Panc1 (cell line): ENCODE results near the gene WT1. TPM values are rescaled to one million over a fixed set of nuclear protein-coding genes. Genes with fewer than 3 reads are reported as not detected.

Experiments
- ATAC-seq: fragments of 200-7000 bp; cut with Tn5 transposase; 2 replicates; pipeline ENCODE4 v1.9.1; 2020; ENCODE audit warnings: mild to moderate bottlenecking, moderate library complexity
- BruUV-seq: library from RNA; stranded (reverse); fragments of 400-500 nt; replicated peaks from 2 replicates; lab custom pipeline; 2021; lab: Mats Ljungman, UMichigan
- CTCF ChIA-PET: fragments of 300-600 bp; sonication (Branson Sonifier 250); formaldehyde crosslinking; loops from one replicate; lab custom pipeline; 2022; ENCODE audit warnings: antibody characterized with exemption; lab: Charles Lee
- POLR2A ChIA-PET: fragments of 300-600 bp; sonication (Branson Sonifier 250); formaldehyde crosslinking; loops from one replicate; lab custom pipeline; 2022; ENCODE audit warnings: antibody characterized with exemption; lab: Charles Lee
- DNase-seq: peaks from one replicate; pipeline ENCODE4 v3.0.0-alpha.2; 2010; ENCODE audit warnings: low read depth, low spot score
- H3K27ac ChIP-seq: 2 replicates; pipeline ENCODE4 v1.5.1; 2011; ENCODE audit warnings: mild to moderate bottlenecking, low read length, inconsistent platforms
- H3K27me3 ChIP-seq: fragments of 200-500 bp; sonication (Bioruptor generic); 2 replicates; pipeline ENCODE4 v1.6.0; 2014; ENCODE audit warnings: low read length, inconsistent platforms; ENCODE audit not compliant: control insufficient read depth, insufficient read depth
- H3K36me3 ChIP-seq: fragments of 200-500 bp; sonication (Bioruptor generic); 2 replicates; pipeline ENCODE4 v1.5.1; 2014; ENCODE audit warnings: inconsistent platforms, mild to moderate bottlenecking, low read length, moderate library complexity; ENCODE audit not compliant: control insufficient read depth, insufficient read depth
- H3K4me1 ChIP-seq: 2 replicates; pipeline ENCODE4 v1.5.1; 2011; ENCODE audit warnings: inconsistent platforms, mild to moderate bottlenecking, low read length, moderate library complexity; ENCODE audit not compliant: control insufficient read depth, insufficient read depth
- H3K4me3 ChIP-seq, 2 experiments: 2 replicates each; pipeline ENCODE4 v1.5.1; 2011 to 2012; ENCODE audit warnings: low read depth in 2 of 2, low read length in 2 of 2, mild to moderate bottlenecking in 2 of 2, inconsistent platforms in 1 of 2, moderate library complexity in 1 of 2
- H3K9me3 ChIP-seq: fragments of 200-500 bp; sonication (Bioruptor generic); 2 replicates; pipeline ENCODE4 v1.5.1; 2014; ENCODE audit warnings: low read depth, mild to moderate bottlenecking, inconsistent platforms, low read length, moderate library complexity; ENCODE audit not compliant: control insufficient read depth, insufficient read depth
- POLR2AphosphoS5 ChIP-seq: IDR thresholded peaks from 2 replicates; pipeline ENCODE4 v1.6.1; 2012; ENCODE audit warnings: mild to moderate bottlenecking, low read depth, low read length, moderate library complexity
- SIN3A ChIP-seq: IDR thresholded peaks from 2 replicates; pipeline ENCODE4 v1.6.1; 2012; ENCODE audit warnings: low read depth, mild to moderate bottlenecking, low read length, moderate library complexity, borderline replicate concordance; ENCODE audit not compliant: insufficient read depth
- TCF7L2 ChIP-seq: IDR thresholded peaks from 2 replicates; pipeline ENCODE4 v1.6.1; 2011; ENCODE audit warnings: mild to moderate bottlenecking, low read depth, low read length, inconsistent platforms
- in situ Hi-C: cut with HindIII; loops from 2 replicates; pipeline ENCODE4 v1.10.0; 2016; ENCODE audit warnings: low sequenced_read_pairs, low pct_unique_long_range_greater_than_20kb
- intact Hi-C: fragments of 100-400 bp; cut with micrococcal nuclease; formaldehyde crosslinking; loops from one replicate; pipeline ENCODE4 v1.10.0; 2022; ENCODE audit not compliant: unreplicated experiment
- total RNA-seq: library from RNA; stranded (reverse); gene quantifications from one replicate; pipeline ENCODE4 v1.2.1, GENCODE V29; 2021; ENCODE audit not compliant: unreplicated experiment
- TF ChIP-seq, protein P1 (sequence below): fragments of 450-650 bp; IDR thresholded peaks from 2 replicates; pipeline ENCODE4 v1.5.1; 2017; ENCODE audit warnings: mild to moderate bottlenecking
- TF ChIP-seq, protein P2 (sequence below), 2 experiments: IDR thresholded peaks; 2 replicates each; pipeline ENCODE4 v1.6.1; 2011 to 2012; ENCODE audit warnings: low read depth in 2 of 2, control low read depth in 1 of 2, low read length in 1 of 2, mild to moderate bottlenecking in 1 of 2, moderate library complexity in 1 of 2; ENCODE audit not compliant: insufficient read depth in 1 of 2

The WT1 gene
- total RNA-seq, 1 experiment from 2014 or later: 15.9 TPM

DNA sequence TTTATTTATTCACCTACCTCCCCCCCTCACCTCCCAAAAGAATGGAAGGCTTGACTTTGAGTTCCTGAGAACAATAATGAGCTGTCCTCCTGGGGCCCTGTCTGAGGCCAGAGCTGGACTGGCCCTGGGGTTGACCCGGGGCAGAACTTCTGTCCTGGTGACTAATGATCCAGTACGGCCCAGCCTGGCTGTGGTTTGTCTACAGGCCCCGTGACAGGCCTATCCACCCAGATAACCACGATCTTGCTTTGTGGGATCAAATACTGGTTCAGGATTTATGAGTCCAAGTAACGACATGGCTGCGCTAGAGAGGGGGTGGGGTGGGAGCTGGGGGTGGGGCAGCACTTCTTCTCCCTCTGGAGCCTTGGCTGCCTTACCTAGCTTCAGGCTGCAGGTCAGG, 81.5 kb downstream of the WT1 start:
- no peaks in the 10 kb centered on the region for H3K9me3 ChIP-seq
- no peak overlapping the region for H3K4me3 ChIP-seq
- CTCF ChIA-PET: no interaction called here
- BruUV-seq: no TSS peak
- H3K27me3 ChIP-seq: peaks cover 2% of the 10 kb centered on the region; the same call in 1 of the 2 replicates
- TF ChIP-seq TCF7L2: no peak
- TF ChIP-seq, protein P1, sequence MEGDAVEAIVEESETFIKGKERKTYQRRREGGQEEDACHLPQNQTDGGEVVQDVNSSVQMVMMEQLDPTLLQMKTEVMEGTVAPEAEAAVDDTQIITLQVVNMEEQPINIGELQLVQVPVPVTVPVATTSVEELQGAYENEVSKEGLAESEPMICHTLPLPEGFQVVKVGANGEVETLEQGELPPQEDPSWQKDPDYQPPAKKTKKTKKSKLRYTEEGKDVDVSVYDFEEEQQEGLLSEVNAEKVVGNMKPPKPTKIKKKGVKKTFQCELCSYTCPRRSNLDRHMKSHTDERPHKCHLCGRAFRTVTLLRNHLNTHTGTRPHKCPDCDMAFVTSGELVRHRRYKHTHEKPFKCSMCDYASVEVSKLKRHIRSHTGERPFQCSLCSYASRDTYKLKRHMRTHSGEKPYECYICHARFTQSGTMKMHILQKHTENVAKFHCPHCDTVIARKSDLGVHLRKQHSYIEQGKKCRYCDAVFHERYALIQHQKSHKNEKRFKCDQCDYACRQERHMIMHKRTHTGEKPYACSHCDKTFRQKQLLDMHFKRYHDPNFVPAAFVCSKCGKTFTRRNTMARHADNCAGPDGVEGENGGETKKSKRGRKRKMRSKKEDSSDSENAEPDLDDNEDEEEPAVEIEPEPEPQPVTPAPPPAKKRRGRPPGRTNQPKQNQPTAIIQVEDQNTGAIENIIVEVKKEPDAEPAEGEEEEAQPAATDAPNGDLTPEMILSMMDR: no peak
- TF ChIP-seq, protein P2, sequence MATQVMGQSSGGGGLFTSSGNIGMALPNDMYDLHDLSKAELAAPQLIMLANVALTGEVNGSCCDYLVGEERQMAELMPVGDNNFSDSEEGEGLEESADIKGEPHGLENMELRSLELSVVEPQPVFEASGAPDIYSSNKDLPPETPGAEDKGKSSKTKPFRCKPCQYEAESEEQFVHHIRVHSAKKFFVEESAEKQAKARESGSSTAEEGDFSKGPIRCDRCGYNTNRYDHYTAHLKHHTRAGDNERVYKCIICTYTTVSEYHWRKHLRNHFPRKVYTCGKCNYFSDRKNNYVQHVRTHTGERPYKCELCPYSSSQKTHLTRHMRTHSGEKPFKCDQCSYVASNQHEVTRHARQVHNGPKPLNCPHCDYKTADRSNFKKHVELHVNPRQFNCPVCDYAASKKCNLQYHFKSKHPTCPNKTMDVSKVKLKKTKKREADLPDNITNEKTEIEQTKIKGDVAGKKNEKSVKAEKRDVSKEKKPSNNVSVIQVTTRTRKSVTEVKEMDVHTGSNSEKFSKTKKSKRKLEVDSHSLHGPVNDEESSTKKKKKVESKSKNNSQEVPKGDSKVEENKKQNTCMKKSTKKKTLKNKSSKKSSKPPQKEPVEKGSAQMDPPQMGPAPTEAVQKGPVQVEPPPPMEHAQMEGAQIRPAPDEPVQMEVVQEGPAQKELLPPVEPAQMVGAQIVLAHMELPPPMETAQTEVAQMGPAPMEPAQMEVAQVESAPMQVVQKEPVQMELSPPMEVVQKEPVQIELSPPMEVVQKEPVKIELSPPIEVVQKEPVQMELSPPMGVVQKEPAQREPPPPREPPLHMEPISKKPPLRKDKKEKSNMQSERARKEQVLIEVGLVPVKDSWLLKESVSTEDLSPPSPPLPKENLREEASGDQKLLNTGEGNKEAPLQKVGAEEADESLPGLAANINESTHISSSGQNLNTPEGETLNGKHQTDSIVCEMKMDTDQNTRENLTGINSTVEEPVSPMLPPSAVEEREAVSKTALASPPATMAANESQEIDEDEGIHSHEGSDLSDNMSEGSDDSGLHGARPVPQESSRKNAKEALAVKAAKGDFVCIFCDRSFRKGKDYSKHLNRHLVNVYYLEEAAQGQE (IDR thresholded peaks at IDR 0.05; ENCODE audit: insufficient read depth in 1 of 2, low read depth in 2 of 2, low read length in 1 of 2): no peak
- H3K4me1 ChIP-seq: no peaks in the 10 kb centered on the region
- DNase-seq (no peak), ATAC-seq (no peak)
- intact Hi-C loops (no loop called here), in situ Hi-C loops (no loop called here)
- no peaks in the 10 kb centered on the region for H3K36me3 ChIP-seq
- POLR2A ChIA-PET: no interaction called here
- no peak overlapping the region for H3K27ac ChIP-seq

DNA sequence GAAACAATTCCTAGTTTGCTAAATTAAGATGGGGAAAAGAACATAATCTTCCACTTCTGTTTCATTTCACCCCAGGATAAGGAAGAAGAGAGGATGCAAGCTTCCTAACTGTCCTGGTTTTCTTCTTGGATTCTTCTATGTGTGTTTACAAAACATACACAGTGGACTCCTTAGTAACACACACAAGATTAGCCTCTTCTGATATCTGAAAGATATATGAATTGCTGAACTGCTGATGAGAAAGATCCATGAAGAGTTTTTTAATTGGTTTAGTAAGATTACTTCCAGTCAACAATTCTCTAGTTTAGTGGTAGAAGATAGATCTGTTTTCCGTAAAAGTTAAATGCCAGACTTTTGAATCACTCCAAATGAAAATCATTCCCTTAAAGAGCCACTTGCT, 86.8 kb downstream of the WT1 start:
- ATAC-seq (no peak), DNase-seq (no peak)
- Histone ChIP-seq H3K9me3 (no peaks in the 10 kb centered on the region), H3K27ac (no peak overlapping the region), H3K4me1 (no peaks in the 10 kb centered on the region), H3K27me3 (0 out of 2 replicates have a peak, but pooled peaks cover 2% of the 10 kb centered on the region), H3K4me3 (no peak overlapping the region), H3K36me3 (no peaks in the 10 kb centered on the region)
- TF ChIP-seq, protein P1: no peak
- TF ChIP-seq TCF7L2 (no peak), SIN3A (no peak), POLR2AphosphoS5 (no peak)
- TF ChIP-seq, protein P2 (IDR thresholded peaks at IDR 0.05; ENCODE audit: insufficient read depth in 1 of 2, low read depth in 2 of 2, low read length in 1 of 2): no peak
- ChIA-PET CTCF (no interaction called here), POLR2A (no interaction called here)
- in situ Hi-C loops: no loop called here
- intact Hi-C loops: no loop called here
- no TSS peak for BruUV-seq
